ENCODE data around the gene CDH12.

GRCh38 chr5:22896152-22896551, 43.0 kb upstream of the CDH12 start:
- TF ChIP-seq POLR2A (IDR thresholded peaks at IDR 0.05) = no peak
- no peak for TF ChIP-seq CTCF (IDR thresholded peaks at IDR 0.05)

Data from thyroid gland (tissue), 4 donors.